Measurements from ENCODE around the gene CAMK1G.

The CAMK1G gene

DNA sequence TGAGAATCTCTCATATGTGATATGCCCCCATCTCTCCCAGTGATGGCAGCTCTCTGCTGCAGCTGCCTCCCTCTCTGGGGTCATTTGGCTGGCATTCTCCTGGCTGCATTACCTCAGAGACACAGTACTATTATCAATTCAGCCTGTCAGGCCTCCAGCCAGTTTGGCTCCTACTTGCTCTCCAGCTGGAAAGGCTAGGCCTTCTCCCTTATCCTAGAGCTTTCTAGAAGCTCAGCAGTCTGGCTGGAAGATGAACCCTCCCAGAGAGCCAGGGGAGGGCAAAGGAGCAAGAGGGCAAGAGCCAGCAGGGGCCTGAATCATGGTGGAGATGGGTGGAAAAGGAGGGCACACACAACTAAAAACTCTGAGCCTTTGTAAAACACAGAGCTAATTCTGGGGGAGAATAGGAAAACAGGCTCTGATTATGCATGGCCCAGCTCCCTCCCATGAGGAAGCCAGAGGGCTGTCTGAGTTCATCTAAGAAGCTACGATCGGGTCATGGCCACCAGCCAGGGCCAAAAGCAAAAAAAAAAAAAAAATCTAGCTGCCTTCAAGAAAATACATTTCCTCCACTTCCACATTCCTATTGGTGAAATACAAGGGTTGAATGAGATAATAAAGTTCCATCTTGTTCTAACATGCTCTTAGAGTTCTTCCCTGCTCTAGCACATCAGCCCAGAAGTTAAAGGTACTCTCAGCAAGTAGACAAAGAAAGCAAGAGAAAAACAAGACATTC, 59.9 kb downstream of the CAMK1G start:
- no peak for DNase-seq

DNA sequence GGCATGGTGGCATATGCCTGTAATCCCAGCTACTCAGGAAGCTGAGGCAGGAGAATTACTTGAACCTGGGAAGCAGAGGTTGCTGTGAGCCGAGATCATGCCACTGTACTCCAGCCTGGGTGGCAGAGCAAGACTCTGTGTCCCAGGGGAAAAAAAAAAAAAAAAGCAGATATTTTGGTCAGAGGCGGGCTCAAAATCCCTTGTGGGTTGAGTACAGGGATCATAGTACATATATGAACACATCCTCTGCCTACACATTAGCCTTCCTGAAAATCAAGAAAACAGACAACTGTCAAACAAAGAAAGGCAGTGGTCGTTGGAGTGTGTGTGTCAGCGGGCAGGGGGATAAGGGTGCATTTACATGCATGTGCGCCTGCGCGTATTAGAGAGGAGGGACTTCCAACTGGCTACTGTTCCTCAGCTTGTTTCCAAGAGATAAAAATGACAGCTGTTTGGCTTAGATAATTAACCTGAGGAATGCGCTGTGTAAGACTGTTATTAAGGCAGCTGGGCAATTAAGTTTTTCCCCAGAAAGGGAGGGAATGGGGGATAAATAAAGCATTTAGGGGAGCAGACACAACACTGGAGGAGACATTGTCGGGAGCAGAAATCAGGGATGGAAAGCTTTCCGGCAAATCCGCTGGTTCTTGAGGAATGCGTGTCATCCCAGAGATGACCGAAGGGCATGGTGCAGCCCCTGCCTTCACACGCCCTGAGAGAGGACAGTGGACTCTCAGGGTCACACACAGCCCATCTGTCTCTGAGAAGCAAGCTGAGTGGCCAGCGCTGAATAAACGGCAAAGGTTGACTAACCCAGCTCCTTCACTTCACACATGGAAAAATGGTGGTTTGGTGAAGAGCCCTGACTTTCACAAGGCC, 62.3 kb downstream of the CAMK1G start:
- no peak for DNase-seq

DNA sequence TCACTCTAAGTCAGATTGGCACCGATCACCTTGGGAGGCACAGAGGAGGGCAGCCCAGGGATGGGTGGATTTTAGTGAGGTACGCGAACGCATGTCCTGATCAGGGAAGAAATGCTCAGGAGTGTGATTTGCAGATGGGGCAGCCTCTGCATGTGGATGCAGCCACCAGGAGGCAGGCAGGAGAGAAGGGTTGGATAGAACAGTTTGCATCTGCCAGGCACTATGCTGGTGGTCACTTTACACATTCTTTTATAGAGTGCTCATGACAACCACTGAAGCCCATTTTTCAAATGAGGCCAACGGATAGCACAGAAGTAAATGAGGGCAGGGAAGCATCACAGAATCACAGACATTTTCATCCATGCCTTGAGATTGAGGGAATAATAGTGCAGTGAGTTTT, 63.0 kb downstream of the CAMK1G start:
- no peak for DNase-seq

DNA sequence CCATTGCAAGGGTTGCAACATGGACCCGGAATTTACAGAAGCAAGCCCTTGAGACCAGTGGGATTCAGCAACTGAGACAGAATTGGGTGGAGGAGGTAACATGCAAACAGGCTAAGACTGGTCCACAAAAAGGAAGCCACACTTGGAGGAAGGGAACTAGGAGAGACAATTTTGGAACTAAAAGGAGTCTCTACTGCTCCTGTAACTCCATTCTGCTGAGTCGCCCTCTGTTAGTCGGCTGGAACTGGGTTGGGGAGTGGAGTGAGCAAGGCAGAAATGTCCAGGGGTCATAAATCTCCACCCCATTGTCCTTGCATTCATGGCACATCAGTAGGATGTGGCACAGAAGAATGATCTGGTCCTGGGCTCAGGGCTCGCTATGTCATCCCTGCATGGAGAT, 63.6 kb downstream of the CAMK1G start:
- no peak for DNase-seq

DNA sequence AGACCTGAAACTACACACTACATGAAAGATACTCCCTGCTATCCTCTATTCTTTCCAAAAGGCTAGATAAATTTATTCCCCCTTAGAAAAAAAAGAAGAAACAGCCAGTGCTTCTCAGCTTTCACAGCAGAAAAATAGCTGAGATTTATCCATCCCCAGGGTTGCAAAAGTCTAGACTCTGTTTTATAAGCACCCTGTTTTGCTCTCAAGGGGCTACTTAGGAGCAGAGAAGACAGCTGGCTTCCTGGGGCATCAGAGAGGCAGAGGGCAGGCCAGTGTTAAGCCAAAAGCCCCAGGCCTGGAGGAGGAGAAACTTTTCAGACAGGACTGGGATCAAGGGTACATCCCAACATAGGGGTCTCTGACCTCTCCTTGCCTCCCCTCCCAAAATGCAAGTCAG, 64.8 kb downstream of the CAMK1G start:
- no peak for DNase-seq

DNA sequence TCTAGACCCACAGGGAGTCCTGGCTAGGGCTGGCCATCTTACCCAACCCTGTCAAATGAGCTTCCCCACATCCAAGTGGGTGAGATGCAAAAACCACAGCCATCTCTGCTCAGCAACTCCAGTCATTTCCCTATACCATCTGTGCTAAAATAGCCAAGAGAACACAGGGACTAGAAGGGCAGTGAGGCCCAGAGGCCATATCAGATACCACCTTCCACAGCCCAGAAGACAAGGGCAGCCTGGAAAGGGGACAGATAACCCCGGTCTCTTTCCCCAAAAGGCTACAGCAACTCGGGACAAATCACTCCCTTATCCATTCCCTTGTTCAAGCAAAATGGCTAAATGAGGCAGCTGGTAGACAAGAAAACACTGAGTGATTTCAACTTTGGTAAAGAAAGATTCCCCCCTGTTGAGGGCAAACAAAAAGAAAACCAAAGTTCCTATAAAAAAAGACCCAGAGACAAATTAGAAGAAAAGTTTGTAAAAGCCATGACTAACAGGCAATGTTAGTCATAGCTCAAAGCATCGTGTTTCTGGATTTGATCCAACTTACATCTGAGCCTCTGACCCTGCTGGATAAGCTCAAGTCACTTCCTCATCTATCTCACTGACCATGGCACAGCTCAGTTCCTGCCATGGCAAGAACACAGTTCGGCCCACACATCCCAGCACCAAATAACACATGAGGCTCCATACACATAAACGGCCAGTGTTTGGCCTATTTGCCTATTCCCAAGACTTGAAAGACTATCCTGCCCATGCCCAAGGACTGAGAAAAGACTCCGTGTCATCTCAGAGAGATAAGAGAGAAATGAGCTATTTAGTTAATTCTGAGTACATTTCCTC, 65.6 kb downstream of the CAMK1G start:
- DNase-seq: no peak

DNA sequence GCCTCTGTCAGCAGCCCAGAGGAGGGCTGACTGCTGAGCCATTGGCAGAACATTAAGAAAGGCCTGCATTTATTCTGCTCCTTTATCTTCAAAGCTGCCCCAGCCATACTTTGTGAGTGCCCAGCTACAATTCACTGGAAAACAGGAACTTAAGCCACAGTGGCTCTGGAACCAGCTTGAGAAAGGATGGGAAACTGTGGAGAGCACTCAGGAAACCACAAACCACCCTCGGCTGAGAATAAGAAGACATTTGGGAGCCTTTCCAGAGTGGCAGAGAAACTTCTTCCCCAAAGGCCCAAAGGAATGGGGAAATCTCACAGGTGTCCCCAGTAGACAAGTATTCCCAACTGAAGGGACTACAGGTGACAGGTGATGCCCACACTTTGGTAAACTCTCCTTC, 66.9 kb downstream of the CAMK1G start:
- no peak for DNase-seq

DNA sequence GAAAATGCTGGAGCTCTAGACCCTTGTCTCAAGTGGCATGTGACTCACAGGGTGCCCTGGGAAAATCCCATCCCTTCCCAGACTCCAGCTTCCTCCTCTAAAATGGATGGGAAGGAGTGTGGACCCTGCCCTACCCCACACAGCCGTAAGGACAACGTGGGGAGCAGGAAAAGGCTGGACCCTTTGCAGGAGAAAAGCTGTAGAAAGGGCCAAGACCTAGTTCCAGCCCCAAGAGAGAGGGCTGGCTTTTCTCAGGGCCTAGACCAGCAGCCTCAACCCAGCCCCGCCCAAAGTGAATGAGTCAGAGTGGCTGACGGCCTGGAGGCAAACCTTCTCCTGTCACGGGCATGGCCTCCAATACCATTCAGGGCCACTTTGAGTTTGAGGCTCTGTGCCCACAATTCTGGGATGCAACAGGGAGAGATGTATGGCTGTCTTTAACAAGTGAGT, 67.6 kb downstream of the CAMK1G start:
- no peak for DNase-seq

DNA sequence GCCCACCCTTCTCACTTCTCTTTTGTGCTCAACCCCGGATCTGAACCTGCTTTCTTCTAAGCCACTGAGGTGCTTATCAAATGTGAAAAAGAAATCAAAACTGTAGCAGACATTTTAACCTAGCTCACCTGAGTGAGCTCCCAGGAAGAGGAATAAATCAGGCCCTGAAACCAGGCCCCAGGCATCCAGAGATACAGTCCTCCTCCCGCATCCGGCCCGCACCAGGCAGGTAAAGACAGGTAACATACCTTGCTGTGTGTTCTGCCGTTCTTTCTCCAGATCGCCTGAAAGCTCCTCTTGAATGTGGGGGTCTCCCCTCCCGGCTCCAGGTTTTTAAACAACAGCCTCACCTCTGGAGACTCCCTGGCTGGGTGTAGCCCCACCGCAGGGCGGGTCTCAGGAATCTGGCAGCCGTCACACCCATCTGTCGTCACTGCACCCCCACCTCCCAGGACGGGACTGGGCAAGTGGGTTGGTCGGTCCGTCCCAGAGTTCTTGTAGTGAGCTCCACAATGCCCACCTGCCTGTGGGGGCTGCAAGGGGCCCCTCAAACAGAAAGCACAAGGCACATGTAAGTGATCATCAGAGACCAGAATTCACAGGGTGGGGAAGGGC, 68.7 kb downstream of the CAMK1G start, which contains the start of gene LAMB3:
Gene LAMB3, minus strand, starts transcription at position 305 of the 615 bp plus-strand sequence. CDS start 1,481 bp downstream, outside the sequence.
- no peak for DNase-seq

DNA sequence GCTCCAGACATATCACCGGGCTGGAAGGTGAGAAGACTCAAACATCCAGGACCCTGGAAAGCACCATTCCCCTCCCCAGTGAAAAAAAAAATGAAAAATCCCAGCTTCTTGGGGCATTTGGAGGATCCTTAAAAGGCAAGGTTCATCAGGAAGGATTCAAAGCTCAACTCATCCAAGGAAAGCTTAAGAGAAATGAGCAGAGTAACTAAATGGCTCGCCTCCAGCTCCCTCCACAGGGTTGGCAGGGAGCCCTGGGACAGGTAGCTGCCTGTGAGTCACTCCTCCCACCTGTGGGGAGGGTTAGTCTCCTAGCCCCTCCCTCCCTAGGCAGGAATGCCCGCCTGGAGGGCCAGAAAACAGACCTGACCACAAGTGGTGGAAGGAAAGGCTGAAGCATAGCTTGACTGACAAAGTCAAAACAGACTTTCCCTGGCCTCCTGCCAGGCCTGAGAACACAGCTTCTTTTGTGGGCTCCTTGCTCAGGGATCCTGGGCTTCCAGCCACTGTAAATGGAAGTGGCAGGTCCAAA, 69.4 kb downstream of the CAMK1G start:
- no peak for DNase-seq

DNA sequence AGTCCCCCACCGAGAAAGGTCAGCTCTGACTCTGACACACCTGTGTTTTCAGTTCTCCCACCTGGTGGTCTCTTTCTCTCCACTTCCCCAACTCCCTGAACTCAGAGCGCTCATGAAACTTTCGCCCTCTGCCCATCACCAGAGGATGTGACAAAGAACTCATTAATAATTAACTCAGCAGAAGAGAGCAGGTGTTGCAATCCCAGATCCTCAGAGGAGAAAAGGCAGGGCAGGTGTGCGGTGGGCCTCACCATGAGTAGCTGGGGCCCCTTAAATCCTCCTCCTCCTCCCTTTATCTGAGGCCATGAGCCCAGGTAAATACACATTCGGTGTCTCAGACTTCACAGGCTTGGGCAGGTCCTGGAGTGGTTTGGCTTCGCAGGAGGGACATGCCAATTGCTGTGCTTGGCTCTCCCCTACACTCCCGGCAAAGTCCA, 70.4 kb downstream of the CAMK1G start:
- DNase-seq: no peak

DNA sequence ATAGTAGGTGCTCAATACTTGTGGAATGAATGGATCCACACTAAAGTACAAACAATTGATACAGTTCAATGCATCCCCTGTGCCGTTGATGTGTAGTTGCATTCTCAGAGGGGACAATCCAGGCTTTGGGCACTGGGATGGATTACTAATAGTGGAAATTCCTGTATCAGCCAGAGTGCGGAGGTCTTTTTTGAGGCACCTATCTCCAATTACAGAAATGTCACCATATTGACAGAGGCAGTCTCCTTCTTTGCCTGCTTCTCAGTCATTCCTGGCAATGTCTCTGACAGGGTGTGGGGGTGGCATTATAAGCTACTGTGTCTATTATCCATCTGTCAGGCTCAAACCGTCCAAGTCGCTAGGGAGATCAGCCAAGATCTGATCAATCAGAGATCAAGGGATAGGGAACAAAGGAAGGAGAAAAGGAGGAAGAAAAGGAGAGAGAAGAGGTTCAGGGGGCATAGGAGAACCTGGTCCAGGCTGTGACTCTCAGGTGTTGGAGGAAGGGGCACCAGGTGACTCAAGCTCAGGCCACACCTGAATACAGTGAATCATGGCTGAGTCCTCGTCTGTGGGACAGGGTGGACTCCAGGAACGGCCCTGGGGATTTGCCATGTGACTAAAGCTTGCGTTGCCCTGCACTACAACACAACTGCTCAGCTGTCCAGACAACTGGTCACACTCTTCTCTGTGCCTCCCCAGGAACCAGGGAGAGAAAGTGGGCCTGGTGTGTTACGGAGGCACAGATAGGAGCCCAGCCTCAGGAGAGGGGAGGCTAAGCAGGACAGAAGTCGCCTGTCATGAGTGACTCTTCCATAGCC, 72.1 kb downstream of the CAMK1G start:
- DNase-seq: no peak

DNA sequence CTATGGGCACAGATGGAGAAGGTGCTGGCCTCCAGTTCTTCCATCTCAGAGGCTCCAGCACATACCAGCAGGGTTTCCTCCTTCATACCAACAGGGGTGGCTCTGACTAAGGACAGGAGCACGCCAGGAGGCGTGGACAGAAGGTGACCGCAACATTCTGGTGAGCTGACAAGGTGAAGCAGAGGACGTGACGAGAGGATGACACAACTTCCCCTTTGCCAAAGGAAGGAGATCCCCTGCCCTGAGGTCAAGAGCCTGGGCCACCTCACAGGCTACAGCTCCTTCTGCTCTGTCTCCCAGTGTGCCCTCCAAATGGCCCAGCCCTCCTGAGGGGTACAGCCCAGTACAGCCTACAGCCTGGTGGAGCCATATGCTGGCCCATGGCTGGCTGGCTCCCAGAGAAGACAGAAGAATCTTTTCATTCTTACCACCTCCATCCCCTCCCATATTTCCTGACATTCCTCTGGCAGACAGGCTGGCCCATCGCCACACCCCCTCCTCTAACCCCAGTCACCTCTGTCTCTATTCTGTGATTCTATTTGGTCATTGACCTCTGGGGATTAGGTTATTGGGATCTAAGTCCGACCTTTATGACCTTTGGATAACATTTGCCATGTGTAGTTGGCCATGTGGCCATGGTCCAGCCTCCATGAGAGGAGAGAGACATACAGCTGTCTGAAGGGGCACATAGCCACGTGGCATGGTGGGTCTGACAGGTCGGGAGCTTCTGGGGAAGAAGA, 73.8 kb downstream of the CAMK1G start:
- DNase-seq: no peak

DNA sequence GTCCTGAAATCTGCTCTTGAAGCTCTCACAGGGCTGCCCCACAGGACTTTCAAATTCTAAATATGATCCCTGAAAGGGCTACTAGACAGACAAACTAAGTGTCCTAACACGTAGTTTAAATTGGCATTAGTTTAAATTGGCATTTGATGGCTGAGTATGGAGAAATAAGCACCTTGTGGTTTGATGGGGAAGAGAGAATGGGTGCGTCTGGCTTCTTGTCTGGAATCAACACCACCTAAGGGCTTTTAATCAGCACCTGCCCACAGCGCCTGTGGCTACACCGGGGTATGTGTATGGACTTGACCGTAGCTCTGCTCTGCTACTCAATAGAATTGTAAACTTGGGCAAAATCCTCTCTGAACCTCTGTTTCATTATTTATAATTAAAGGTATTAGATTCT, 74.4 kb downstream of the CAMK1G start:
- DNase-seq: no peak

DNA sequence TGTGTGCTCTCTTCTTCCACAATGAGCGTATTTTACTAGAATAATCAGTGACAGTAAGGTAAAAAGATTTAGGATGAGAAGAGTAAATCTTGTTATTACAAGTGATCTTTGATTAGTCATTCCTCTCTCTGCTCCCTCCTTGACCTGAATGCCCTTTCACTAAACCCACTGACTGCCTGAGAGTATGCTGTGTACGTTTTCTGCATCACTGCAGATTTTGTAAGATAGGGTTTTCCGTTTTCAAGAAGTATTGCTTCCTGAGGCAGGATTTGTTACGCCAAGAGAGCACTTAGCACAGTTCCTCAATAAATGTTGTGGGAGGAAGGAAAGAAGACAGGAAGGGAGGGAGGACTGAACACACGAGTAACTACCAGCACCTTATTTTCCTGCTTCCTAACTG, 76.4 kb downstream of the CAMK1G start:
- no peak for DNase-seq

DNA sequence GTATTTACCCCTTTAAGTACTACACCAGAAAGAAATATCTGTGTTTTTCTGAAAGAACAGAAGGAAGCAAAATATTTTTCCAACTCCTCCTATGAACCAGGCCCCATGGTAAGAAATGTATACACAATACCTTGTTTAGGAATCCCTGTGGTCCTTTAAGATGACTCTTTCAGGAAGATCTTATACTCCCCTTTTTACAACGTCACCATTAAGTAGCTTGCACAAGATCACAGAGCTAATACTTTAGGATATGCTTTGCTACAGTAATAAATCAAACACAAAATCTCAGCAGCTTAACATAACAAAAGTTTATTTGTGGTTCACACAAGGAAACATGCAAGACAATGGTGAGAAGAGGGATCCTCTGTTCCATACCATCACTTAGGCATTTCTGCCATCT, 77.6 kb downstream of the CAMK1G start:
- no peak for DNase-seq

DNA sequence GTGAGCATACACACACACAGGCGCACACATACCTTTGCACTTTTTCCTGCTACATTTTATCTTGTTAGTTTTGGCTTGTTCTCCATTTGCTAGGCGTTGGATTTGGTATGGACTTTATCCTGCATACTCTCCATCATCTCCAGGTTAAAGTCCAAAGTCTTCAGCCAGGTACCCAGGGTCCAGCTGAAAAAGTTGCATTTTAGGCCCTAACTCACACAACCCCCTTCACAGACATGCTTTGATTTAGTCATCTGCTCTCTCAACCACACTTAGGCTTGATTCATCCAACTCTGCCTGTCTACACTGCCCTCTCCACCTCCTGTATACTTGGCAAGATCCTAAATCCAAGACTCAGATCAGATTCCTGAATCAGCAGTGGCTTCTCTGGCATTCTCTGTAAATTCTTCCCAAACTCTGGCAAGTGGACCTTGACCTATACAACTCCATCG, 79.4 kb downstream of the CAMK1G start:
- DNase-seq: no peak

Measured in activated CD4-positive, CD25-positive, alpha-beta regulatory T cell treated with anti-CD3 and anti-CD28 coated beads, Interleukin-2, amount 50 U/mL, for 72 hours (primary cell).